Activated CD4-positive, alpha-beta memory T cell treated with anti-CD3 and anti-CD28 coated beads for 36 hours (primary cell): ENCODE results near the gene EIF4G3. TPM values are rescaled to one million over a fixed set of nuclear protein-coding genes. Genes with fewer than 3 reads are reported as not detected.
"Not testable (repeated sequence)": the region's sequence is repeated elsewhere in the genome, so short reads cannot be mapped to it uniquely, and the experiment has no call there.

Experiments used
- CTCF ChIA-PET: fragments of 350-600 bp; sonication (Branson Sonifier 250); formaldehyde crosslinking; loops from one replicate; lab custom pipeline; 2021; ENCODE audit warnings: antibody characterized with exemption, inconsistent platforms; lab: Charles Lee
- POLR2A ChIA-PET: fragments of 350-600 bp; sonication (Branson Sonifier 250); formaldehyde crosslinking; loops from one replicate; lab custom pipeline; 2021; ENCODE audit warnings: antibody characterized with exemption; lab: Charles Lee
- DNase-seq: peaks from one replicate; pipeline ENCODE4 v3.0.0-alpha.2; 2020
- H3K27ac Mint-ChIP-seq: one replicate; pipeline ENCODE4 v1.8.0; 2021; ENCODE audit warnings: mixed read lengths
- H3K27me3 Mint-ChIP-seq: one replicate; pipeline ENCODE4 v1.8.0; 2021; ENCODE audit warnings: mixed read lengths
- H3K36me3 Mint-ChIP-seq: one replicate; pipeline ENCODE4 v1.8.0; 2021; ENCODE audit warnings: mixed read lengths
- H3K4me1 Mint-ChIP-seq: one replicate; pipeline ENCODE4 v1.8.0; 2021; ENCODE audit warnings: low read depth, mixed read lengths
- H3K4me3 Mint-ChIP-seq: one replicate; pipeline ENCODE4 v1.8.0; 2021; ENCODE audit warnings: mild to moderate bottlenecking, mixed read lengths
- H3K9me3 Mint-ChIP-seq: one replicate; pipeline ENCODE4 v1.8.0; 2021; ENCODE audit warnings: mixed read lengths
- intact Hi-C: fragments of 100-400 bp; cut with micrococcal nuclease; formaldehyde crosslinking; loops from one replicate; pipeline ENCODE4 v1.15.1; 2023
- total RNA-seq, 2 experiments: library from RNA; stranded (reverse); gene quantifications; one replicate each; pipeline ENCODE4 v1.2.3, GENCODE V29; 2021

EIF4G3 gene
- total RNA-seq, 2 experiments from 2014 or later: 39.9 to 42.7 TPM

GRCh38 chr1:21205416-21205815 is 28.7 kb upstream of the EIF4G3 start:
- no peaks in the 10 kb centered on the region for H3K9me3 Mint-ChIP-seq
- ChIA-PET POLR2A (interaction anchor here (0.6 kb wide), 1 partner anchor 423 kb away, joined by 3 read pairs; no protein-coding TSS in a partner anchor), CTCF (interaction anchor here (0.6 to 1.4 kb wide), 2 partner anchors 10 to 93 kb away, joined by 4 to 6 read pairs; no protein-coding TSS in a partner anchor)
- no peak overlapping the region for H3K4me3 Mint-ChIP-seq
- H3K36me3 Mint-ChIP-seq: no peaks in the 10 kb centered on the region
- intact Hi-C loops: no loop called here
- no peak overlapping the region for H3K27ac Mint-ChIP-seq
- H3K27me3 Mint-ChIP-seq: no peaks in the 10 kb centered on the region
- DNase-seq: no peak
- H3K4me1 Mint-ChIP-seq: peaks cover 7% of the 10 kb centered on the region

GRCh38 chr1:21201650-21202049 is 25.0 kb upstream of the EIF4G3 start:
- H3K4me1 Mint-ChIP-seq: no peaks in the 10 kb centered on the region
- no peak for DNase-seq
- no peak overlapping the region for H3K27ac Mint-ChIP-seq
- no peaks in the 10 kb centered on the region for H3K36me3 Mint-ChIP-seq
- ChIA-PET CTCF (interaction anchor here (1.9 kb wide), 1 partner anchor 505 kb away, joined by 6 read pairs; no protein-coding TSS in a partner anchor), POLR2A (no interaction called here)
- no peaks in the 10 kb centered on the region for H3K9me3 Mint-ChIP-seq
- intact Hi-C loops: no loop called here
- no peak overlapping the region for H3K4me3 Mint-ChIP-seq
- H3K27me3 Mint-ChIP-seq: peaks cover under 1% of the 10 kb centered on the region

- intact Hi-C loops, H3K4me1 Mint-ChIP-seq, H3K27ac Mint-ChIP-seq, CTCF ChIA-PET, H3K27me3 Mint-ChIP-seq, H3K4me3 Mint-ChIP-seq, POLR2A ChIA-PET, H3K36me3 Mint-ChIP-seq, H3K9me3 Mint-ChIP-seq, DNase-seq: not testable (repeated sequence)
Observed at GRCh38 chr1:21201238-21201637, 24.5 kb upstream of the EIF4G3 start.

GRCh38 chr1:21200767-21201166 is 24.1 kb upstream of the EIF4G3 start:
- Mint-ChIP-seq H3K27ac (no peak overlapping the region), H3K4me1 (no peaks in the 10 kb centered on the region), H3K9me3 (no peaks in the 10 kb centered on the region), H3K36me3 (no peaks in the 10 kb centered on the region), H3K4me3 (no peak overlapping the region), H3K27me3 (peaks cover 4% of the 10 kb centered on the region)
- ChIA-PET CTCF (no interaction called here), POLR2A (no interaction called here)
- intact Hi-C loops: no loop called here
- no peak for DNase-seq

- intact Hi-C loops: loop anchor here (10.0 kb wide), 1 partner anchor 214 kb away; no protein-coding TSS in a partner anchor
- H3K4me3 Mint-ChIP-seq: no peak overlapping the region
- ChIA-PET CTCF (interaction anchor here (0.6 kb wide), 1 partner anchor 307 kb away, joined by 3 read pairs; no protein-coding TSS in a partner anchor), POLR2A (no interaction called here)
- no peak for DNase-seq
- no peaks in the 10 kb centered on the region for H3K4me1 Mint-ChIP-seq
- peaks cover 4% of the 10 kb centered on the region for H3K27me3 Mint-ChIP-seq
- no peak overlapping the region for H3K27ac Mint-ChIP-seq
- no peaks in the 10 kb centered on the region for H3K36me3 Mint-ChIP-seq
- no peaks in the 10 kb centered on the region for H3K9me3 Mint-ChIP-seq
Observed at GRCh38 chr1:21198929-21199328, 22.2 kb upstream of the EIF4G3 start.

DNA sequence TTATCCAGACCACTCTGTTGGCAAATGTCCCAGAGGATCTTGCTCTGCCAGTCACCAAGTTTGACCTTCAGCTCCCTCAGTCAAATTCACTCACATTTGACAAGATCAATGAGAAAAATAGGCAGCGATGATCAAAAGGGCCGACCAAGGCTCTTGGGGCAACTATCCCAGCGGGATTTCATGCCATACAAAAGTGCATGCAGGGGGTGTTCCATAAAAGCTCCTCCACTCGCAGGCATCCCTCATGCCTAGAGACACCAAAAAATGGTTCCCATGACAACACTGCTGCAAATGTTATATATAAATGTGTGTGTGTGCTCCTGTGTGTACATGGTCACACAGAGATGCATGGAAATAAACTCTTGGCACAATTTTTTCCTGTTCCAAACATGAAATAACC is 16.2 kb upstream of the EIF4G3 start:
- no peaks in the 10 kb centered on the region for H3K9me3 Mint-ChIP-seq
- H3K27me3 Mint-ChIP-seq: peaks cover 9% of the 10 kb centered on the region
- H3K4me1 Mint-ChIP-seq: no peaks in the 10 kb centered on the region
- H3K4me3 Mint-ChIP-seq: no peak overlapping the region
- CTCF ChIA-PET: interaction anchor here (1.1 to 5.2 kb wide), 4 partner anchors 25 to 560 kb away, joined by 3 to 129 read pairs (median 3); no protein-coding TSS in a partner anchor
- no peak overlapping the region for H3K27ac Mint-ChIP-seq
- H3K36me3 Mint-ChIP-seq: no peaks in the 10 kb centered on the region
- intact Hi-C loops: loop anchor here (5.0 to 10.0 kb wide), 2 partner anchors 208 to 261 kb away; no protein-coding TSS in a partner anchor
- POLR2A ChIA-PET: interaction anchor here (0.8 kb wide), 1 partner anchor 9 kb away, joined by 3 read pairs; no protein-coding TSS in a partner anchor
- DNase-seq: no peak

GRCh38 chr1:21192284-21192683 is 15.6 kb upstream of the EIF4G3 start:
- no peaks in the 10 kb centered on the region for H3K4me1 Mint-ChIP-seq
- CTCF ChIA-PET: interaction anchor here (0.9 to 5.2 kb wide), 5 partner anchors 25 to 560 kb away, joined by 3 to 129 read pairs (median 3); no protein-coding TSS in a partner anchor
- no peaks in the 10 kb centered on the region for H3K36me3 Mint-ChIP-seq
- H3K27ac Mint-ChIP-seq: no peak overlapping the region
- POLR2A ChIA-PET: interaction anchor here (0.8 kb wide), 1 partner anchor 9 kb away, joined by 3 read pairs; no protein-coding TSS in a partner anchor
- intact Hi-C loops: loop anchor here (5.0 to 10.0 kb wide), 2 partner anchors 207 to 260 kb away; no protein-coding TSS in a partner anchor
- H3K9me3 Mint-ChIP-seq: no peaks in the 10 kb centered on the region
- H3K27me3 Mint-ChIP-seq: peaks cover 9% of the 10 kb centered on the region
- DNase-seq: no peak
- H3K4me3 Mint-ChIP-seq: no peak overlapping the region

- not testable (repeated sequence) for H3K27me3 Mint-ChIP-seq, H3K36me3 Mint-ChIP-seq, H3K4me1 Mint-ChIP-seq, DNase-seq, H3K9me3 Mint-ChIP-seq, H3K27ac Mint-ChIP-seq, H3K4me3 Mint-ChIP-seq
- intact Hi-C loops: loop anchor here (5.0 to 10.0 kb wide), 2 partner anchors 206 to 258 kb away; no protein-coding TSS in a partner anchor
- POLR2A ChIA-PET: interaction anchor here (0.6 kb wide), 1 partner anchor 541 kb away, joined by 5 read pairs; no protein-coding TSS in a partner anchor
- CTCF ChIA-PET: interaction anchor here (0.5 to 1.4 kb wide), 3 partner anchors 31 to 494 kb away, joined by 3 to 8 read pairs (median 3); no protein-coding TSS in a partner anchor
Observed at GRCh38 chr1:21190771-21191170, 14.1 kb upstream of the EIF4G3 start.

- intact Hi-C loops: loop anchor here (5.0 to 10.0 kb wide), 2 partner anchors 205 to 258 kb away; no protein-coding TSS in a partner anchor
- Mint-ChIP-seq H3K4me1 (no peaks in the 10 kb centered on the region), H3K27ac (no peak overlapping the region), H3K36me3 (no peaks in the 10 kb centered on the region), H3K4me3 (no peak overlapping the region), H3K9me3 (no peaks in the 10 kb centered on the region), H3K27me3 (peaks cover 5% of the 10 kb centered on the region)
- no peak for DNase-seq
- ChIA-PET CTCF (interaction anchor here (0.7 to 1.4 kb wide), 2 partner anchors 31 to 493 kb away, joined by 3 to 8 read pairs; no protein-coding TSS in a partner anchor), POLR2A (interaction anchor here (0.6 kb wide), 1 partner anchor 540 kb away, joined by 5 read pairs; no protein-coding TSS in a partner anchor)
Observed at GRCh38 chr1:21189906-21190500, 13.3 kb upstream of the EIF4G3 start.

GRCh38 chr1:21189421-21189820 is 12.7 kb upstream of the EIF4G3 start:
- CTCF ChIA-PET: interaction anchor here (0.7 kb wide), 1 partner anchor 493 kb away, joined by 3 read pairs; no protein-coding TSS in a partner anchor
- no peak overlapping the region for H3K27ac Mint-ChIP-seq
- intact Hi-C loops: no loop called here
- no peak overlapping the region for H3K4me3 Mint-ChIP-seq
- no peak for DNase-seq
- no peaks in the 10 kb centered on the region for H3K36me3 Mint-ChIP-seq
- peaks cover 5% of the 10 kb centered on the region for H3K27me3 Mint-ChIP-seq
- no peaks in the 10 kb centered on the region for H3K4me1 Mint-ChIP-seq
- POLR2A ChIA-PET: interaction anchor here (0.6 kb wide), 1 partner anchor 1579 kb away, joined by 3 read pairs; no protein-coding TSS in a partner anchor
- no peaks in the 10 kb centered on the region for H3K9me3 Mint-ChIP-seq

DNA sequence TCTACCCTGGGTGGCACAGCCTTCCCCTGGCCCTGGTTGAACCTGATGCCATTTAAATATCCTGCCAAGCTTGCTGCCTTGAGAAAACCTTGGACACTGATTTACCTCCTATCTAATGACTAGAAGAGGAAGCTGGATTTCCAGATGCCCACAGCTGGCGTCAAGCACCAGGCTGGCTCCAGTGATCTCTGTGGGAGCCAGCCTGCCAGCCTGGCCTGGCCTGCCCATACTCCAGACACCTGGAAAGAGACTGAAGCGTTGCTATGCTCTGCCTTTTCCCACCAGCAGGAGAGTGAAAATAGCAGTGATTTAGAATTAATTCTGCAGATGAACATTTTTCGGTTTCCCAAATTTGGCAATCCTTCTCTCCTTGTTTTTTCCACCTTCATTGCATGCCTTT is 11.5 kb upstream of the EIF4G3 start:
- Mint-ChIP-seq H3K4me3 (no peak overlapping the region), H3K27me3 (peaks cover 5% of the 10 kb centered on the region), H3K36me3 (no peaks in the 10 kb centered on the region), H3K9me3 (no peaks in the 10 kb centered on the region), H3K27ac (no peak overlapping the region), H3K4me1 (no peaks in the 10 kb centered on the region)
- DNase-seq: no peak
- ChIA-PET POLR2A (no interaction called here), CTCF (no interaction called here)
- intact Hi-C loops: no loop called here

DNA sequence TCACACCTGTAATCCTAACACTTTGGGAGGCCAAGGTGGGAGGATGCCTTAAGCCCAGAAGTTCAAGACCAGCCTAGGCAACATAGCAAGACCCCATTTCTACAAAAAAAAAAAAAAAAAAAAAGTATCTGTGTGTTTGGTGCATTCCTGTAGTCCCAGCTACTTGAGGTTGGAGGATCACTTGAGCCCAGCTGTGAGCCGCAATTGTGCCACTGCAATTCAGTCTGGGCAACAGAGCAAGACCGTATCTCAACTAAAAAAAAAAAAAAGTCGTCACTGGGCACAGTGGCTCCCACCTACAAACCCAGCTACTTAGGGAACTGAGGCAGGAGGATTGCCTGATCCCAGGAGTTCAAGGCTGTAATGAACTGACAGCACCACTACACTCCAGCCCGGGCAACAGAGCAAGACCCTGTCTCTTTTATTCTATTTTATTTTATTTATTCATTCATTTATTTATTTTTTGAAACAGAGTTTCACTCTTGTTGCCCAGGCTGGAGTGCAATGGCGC is 8.6 kb upstream of the EIF4G3 start:
- H3K36me3 Mint-ChIP-seq: no peaks in the 10 kb centered on the region
- peaks cover 1% of the 10 kb centered on the region for H3K27me3 Mint-ChIP-seq
- ChIA-PET CTCF (interaction anchor here (1.9 to 5.8 kb wide), 2 partner anchors 10 to 85 kb away, joined by 4 to 36 read pairs; no protein-coding TSS in a partner anchor), POLR2A (interaction anchor here (0.7 kb wide), 1 partner anchor 10 kb away, joined by 6 read pairs; no protein-coding TSS in a partner anchor)
- no peaks in the 10 kb centered on the region for H3K4me1 Mint-ChIP-seq
- H3K9me3 Mint-ChIP-seq: no peaks in the 10 kb centered on the region
- H3K27ac Mint-ChIP-seq: no peak overlapping the region
- DNase-seq: no peak
- H3K4me3 Mint-ChIP-seq: no peak overlapping the region
- intact Hi-C loops: no loop called here
